ENCODE measurements around the gene STK32C. TPM values are rescaled to one million over a fixed set of nuclear protein-coding genes. Genes with fewer than 3 reads are reported as not detected.

STK32C gene
- total RNA-seq, 1 donor from 2014 or later, result 15.7 TPM

- H3K36me3 Mint-ChIP-seq (ENCODE audit: unreplicated experiment), result no peaks in the 10 kb centered on the region
- no peak overlapping the region for H3K4me3 Mint-ChIP-seq (ENCODE audit: unreplicated experiment)
- no peaks in the 10 kb centered on the region for H3K9me3 Mint-ChIP-seq (ENCODE audit: unreplicated experiment)
- no peak for DNase-seq (ENCODE audit: extremely low spot score, unreplicated experiment)
- peaks cover 1% of the 10 kb centered on the region for H3K4me1 Mint-ChIP-seq (ENCODE audit: unreplicated experiment)
- no peak overlapping the region for H3K27ac Mint-ChIP-seq (ENCODE audit: unreplicated experiment)
- no peaks in the 10 kb centered on the region for H3K27me3 Mint-ChIP-seq (ENCODE audit: unreplicated experiment)
- no peak for TF ChIP-seq CTCF (IDR thresholded peaks at IDR 0.05)
These were observed 47.9 kb downstream of the STK32C start for GRCh38 chr10:132259702-132260482.

- no peak overlapping the region for H3K4me3 Mint-ChIP-seq (ENCODE audit: unreplicated experiment)
- H3K27ac Mint-ChIP-seq (ENCODE audit: unreplicated experiment), result no peak overlapping the region
- TF ChIP-seq CTCF (IDR thresholded peaks at IDR 0.05), result no peak
- H3K4me1 Mint-ChIP-seq (ENCODE audit: unreplicated experiment), result peaks cover 1% of the 10 kb centered on the region
- no peak for DNase-seq (ENCODE audit: extremely low spot score, unreplicated experiment)
- H3K27me3 Mint-ChIP-seq (ENCODE audit: unreplicated experiment), result no peaks in the 10 kb centered on the region
- H3K36me3 Mint-ChIP-seq (ENCODE audit: unreplicated experiment), result no peaks in the 10 kb centered on the region
- no peaks in the 10 kb centered on the region for H3K9me3 Mint-ChIP-seq (ENCODE audit: unreplicated experiment)
These were observed 49.3 kb downstream of the STK32C start for GRCh38 chr10:132258423-132258822.

- Mint-ChIP-seq H3K9me3 (ENCODE audit: unreplicated experiment) (no peaks in the 10 kb centered on the region), H3K4me1 (ENCODE audit: unreplicated experiment) (peaks cover 1% of the 10 kb centered on the region), H3K36me3 (ENCODE audit: unreplicated experiment) (no peaks in the 10 kb centered on the region), H3K27ac (ENCODE audit: unreplicated experiment) (no peak overlapping the region), H3K27me3 (ENCODE audit: unreplicated experiment) (no peaks in the 10 kb centered on the region), H3K4me3 (ENCODE audit: unreplicated experiment) (no peak overlapping the region)
- DNase-seq (ENCODE audit: extremely low spot score, unreplicated experiment), result no peak
- no peak for TF ChIP-seq CTCF (IDR thresholded peaks at IDR 0.05)
These were observed 49.8 kb downstream of the STK32C start for GRCh38 chr10:132257907-132258306.

GRCh38 chr10:132257271-132257670 is 50.5 kb downstream of the STK32C start:
- Mint-ChIP-seq H3K4me3 (ENCODE audit: unreplicated experiment) (no peak overlapping the region), H3K4me1 (ENCODE audit: unreplicated experiment) (peaks cover 1% of the 10 kb centered on the region), H3K36me3 (ENCODE audit: unreplicated experiment) (no peaks in the 10 kb centered on the region), H3K9me3 (ENCODE audit: unreplicated experiment) (no peaks in the 10 kb centered on the region), H3K27ac (ENCODE audit: unreplicated experiment) (no peak overlapping the region), H3K27me3 (ENCODE audit: unreplicated experiment) (no peaks in the 10 kb centered on the region)
- no peak for TF ChIP-seq CTCF (IDR thresholded peaks at IDR 0.05)
- no peak for DNase-seq (ENCODE audit: extremely low spot score, unreplicated experiment)

GRCh38 chr10:132256866-132257265 is 50.9 kb downstream of the STK32C start:
- H3K4me3 Mint-ChIP-seq (ENCODE audit: unreplicated experiment), result no peak overlapping the region
- H3K27ac Mint-ChIP-seq (ENCODE audit: unreplicated experiment), result no peak overlapping the region
- no peaks in the 10 kb centered on the region for H3K36me3 Mint-ChIP-seq (ENCODE audit: unreplicated experiment)
- no peak for DNase-seq (ENCODE audit: extremely low spot score, unreplicated experiment)
- no peaks in the 10 kb centered on the region for H3K27me3 Mint-ChIP-seq (ENCODE audit: unreplicated experiment)
- no peak for TF ChIP-seq CTCF (IDR thresholded peaks at IDR 0.05)
- H3K4me1 Mint-ChIP-seq (ENCODE audit: unreplicated experiment), result peaks cover 1% of the 10 kb centered on the region
- no peaks in the 10 kb centered on the region for H3K9me3 Mint-ChIP-seq (ENCODE audit: unreplicated experiment)
